Measurements from ENCODE around the gene JPT2. TPM values are rescaled to one million over a fixed set of nuclear protein-coding genes. Genes with fewer than 3 reads are reported as not detected.

JPT2 gene
- total RNA-seq, 1 experiment from 2014 or later, result 113 TPM

- H3K9ac ChIP-seq (ENCODE audit: low read length), result no peak overlapping the region
- peaks cover 11 to 25% of the 10 kb centered on the region in 2 experiments; a peak in 3 of 4 replicates for H3K36me3 ChIP-seq (ENCODE audit: control insufficient read depth in 1 of 2, insufficient read depth in 2 of 2, low read length in 2 of 2)
- no peak overlapping the region for H3K4me2 ChIP-seq (ENCODE audit: low read length)
- no peaks in the 10 kb centered on the region; the same call in 1 of the 2 replicates for H4K20me1 ChIP-seq (ENCODE audit: insufficient read depth)
- no peak overlapping the region for H3K4me3 ChIP-seq (replicated peaks in 1 of 2; ENCODE audit: low read depth in 1 of 2, low read length in 2 of 2)
- no peak overlapping the region for H3K27ac ChIP-seq (ENCODE audit: low read depth, low read length)
- intact Hi-C loops (cut with micrococcal nuclease), result no loop called here
- no peak for DNase-seq (ENCODE audit: low read depth, low spot score)
- ChIA-PET RAD21 (ENCODE audit: low non-redundant PET in 1 of 2, low total read pairs in 2 of 2, uncharacterized antibody in 2 of 2, unreplicated experiment in 2 of 2) (no interaction called here), POLR2A (interaction anchor here (0.5 kb wide), 1 partner anchor 56 kb away, joined by 3 read pairs; the partner anchor contains the start of gene MAPK8IP3), CTCF (no interaction called here)
- peaks cover 7 to 12% of the 10 kb centered on the region in 2 experiments for H3K4me1 ChIP-seq (ENCODE audit: control insufficient read depth in 1 of 2, insufficient read depth in 2 of 2, low read length in 2 of 2)
- no peaks in the 10 kb centered on the region for H3K27me3 ChIP-seq (ENCODE audit: insufficient read depth, low read length)
- H3K9me3 ChIP-seq (ENCODE audit: control insufficient read depth in 1 of 2, insufficient read depth in 1 of 2, low read depth in 1 of 2, low read length in 2 of 2), result no peaks in the 10 kb centered on the region
- no peak for ATAC-seq
- TF ChIP-seq SRF (IDR thresholded peaks at IDR 0.05; ENCODE audit: low read depth) (no peak), ELF1 (IDR thresholded peaks at IDR 0.05; ENCODE audit: borderline replicate concordance, low read depth) (no peak), EZH2phosphoT487 (IDR thresholded peaks at IDR 0.05; ENCODE audit: borderline replicate concordance) (no peak), ZFX (IDR thresholded peaks at IDR 0.05) (no peak)
- peaks cover 11% of the 10 kb centered on the region; the same call in 1 of the 2 replicates for H3K79me2 ChIP-seq (ENCODE audit: insufficient read depth, low read length)
- H3K9me2 ChIP-seq (ENCODE audit: insufficient read depth), result no peaks in the 10 kb centered on the region
- no TSS peak for BruUV-seq (replicated peaks)
- no peak overlapping the region for H2AFZ ChIP-seq (ENCODE audit: low read depth, low read length, poor library complexity, severe bottlenecking)
Measured at GRCh38 chr16:1650131-1650530, 27.9 kb upstream of the JPT2 start.

DNA sequence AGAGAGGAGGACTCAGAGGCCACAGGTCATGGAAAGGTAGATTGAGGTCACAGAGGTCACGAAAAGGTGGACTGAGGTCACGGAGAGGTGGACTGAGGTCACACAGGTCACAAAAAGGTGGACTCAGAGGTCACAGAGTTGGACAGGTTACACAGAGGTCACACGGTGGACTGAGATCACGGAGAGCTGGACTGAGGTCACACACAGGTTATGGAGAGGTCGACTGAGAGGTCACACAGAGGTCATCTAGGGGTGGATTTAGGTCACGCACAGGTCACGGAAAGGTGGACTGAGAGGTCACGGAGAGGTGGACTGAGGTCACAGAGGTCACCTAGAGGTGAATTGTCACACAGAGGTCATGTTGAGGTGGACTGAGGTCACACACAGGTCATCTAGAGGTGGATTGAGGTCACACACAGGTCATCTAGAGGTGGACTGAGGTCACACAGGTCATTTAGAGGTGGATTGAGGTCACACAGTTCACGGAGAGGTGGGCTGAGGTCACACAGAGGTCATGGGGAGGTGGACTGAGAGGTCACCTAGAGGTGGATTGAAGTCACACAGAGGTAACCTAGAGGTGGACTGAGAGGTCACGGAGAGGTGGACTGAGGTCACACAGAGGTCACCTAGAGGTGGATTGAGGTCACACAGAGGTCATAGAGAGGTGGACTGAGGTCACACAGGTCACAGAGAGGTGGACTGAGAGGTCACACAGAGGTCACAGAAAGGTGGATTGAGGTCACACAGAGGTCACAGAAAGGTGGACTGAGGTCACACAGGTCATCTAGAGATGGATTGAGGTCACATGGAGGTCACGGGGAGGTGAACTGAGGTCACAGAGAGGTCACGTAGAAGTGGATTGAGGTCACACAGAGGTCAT lies 26.7 kb upstream of the JPT2 start:
- CTCF ChIA-PET, result no interaction called here
- DNase-seq (ENCODE audit: low read depth, low spot score) (no peak), ATAC-seq (peak; percentile 51)
- H3K27ac ChIP-seq (ENCODE audit: low read depth, low read length), result no peak overlapping the region
- POLR2A ChIA-PET, result no interaction called here
- no peaks in the 10 kb centered on the region for H3K9me2 ChIP-seq (ENCODE audit: insufficient read depth)
- peaks cover 1 to 2% of the 10 kb centered on the region in 2 experiments; a peak in 3 of 4 replicates for H3K4me1 ChIP-seq (ENCODE audit: control insufficient read depth in 1 of 2, insufficient read depth in 2 of 2, low read length in 2 of 2)
- H3K4me2 ChIP-seq (ENCODE audit: low read length), result no peak overlapping the region
- no peaks in the 10 kb centered on the region for H3K9me3 ChIP-seq (ENCODE audit: control insufficient read depth in 1 of 2, insufficient read depth in 1 of 2, low read depth in 1 of 2, low read length in 2 of 2)
- H2AFZ ChIP-seq (ENCODE audit: low read depth, low read length, poor library complexity, severe bottlenecking), result no peak overlapping the region
- H3K27me3 ChIP-seq (ENCODE audit: insufficient read depth, low read length), result no peaks in the 10 kb centered on the region
- RAD21 ChIA-PET (ENCODE audit: low non-redundant PET in 1 of 2, low total read pairs in 2 of 2, uncharacterized antibody in 2 of 2, unreplicated experiment in 2 of 2), result no interaction called here
- H3K36me3 ChIP-seq (ENCODE audit: control insufficient read depth in 1 of 2, insufficient read depth in 2 of 2, low read length in 2 of 2), result peaks cover 8 to 29% of the 10 kb centered on the region in 2 experiments; a peak in 3 of 4 replicates
- intact Hi-C loops (cut with micrococcal nuclease), result no loop called here
- no peaks in the 10 kb centered on the region; the same call in 1 of the 2 replicates for H4K20me1 ChIP-seq (ENCODE audit: insufficient read depth)
- BruUV-seq (replicated peaks), result no TSS peak
- peaks cover 11% of the 10 kb centered on the region; the same call in 1 of the 2 replicates for H3K79me2 ChIP-seq (ENCODE audit: insufficient read depth, low read length)
- H3K9ac ChIP-seq (ENCODE audit: low read length), result no peak overlapping the region
- H3K4me3 ChIP-seq (replicated peaks in 1 of 2; ENCODE audit: low read depth in 1 of 2, low read length in 2 of 2), result no peak overlapping the region
- TF ChIP-seq EZH2 (IDR thresholded peaks at IDR 0.05), result no peak
- TF ChIP-seq CBX3 (IDR thresholded peaks at IDR 0.05; ENCODE audit: low read depth), result no peak
- TF ChIP-seq EZH2phosphoT487 (IDR thresholded peaks at IDR 0.05; ENCODE audit: borderline replicate concordance), result no peak
- no peak for TF ChIP-seq EGR1 (IDR thresholded peaks at IDR 0.05; ENCODE audit: low read depth)
- TF ChIP-seq POLR2A (IDR thresholded peaks at IDR 0.05; ENCODE audit: borderline replicate concordance, extremely low read depth, insufficient read depth, insufficient read length), result no peak
- TF ChIP-seq, protein P1, sequence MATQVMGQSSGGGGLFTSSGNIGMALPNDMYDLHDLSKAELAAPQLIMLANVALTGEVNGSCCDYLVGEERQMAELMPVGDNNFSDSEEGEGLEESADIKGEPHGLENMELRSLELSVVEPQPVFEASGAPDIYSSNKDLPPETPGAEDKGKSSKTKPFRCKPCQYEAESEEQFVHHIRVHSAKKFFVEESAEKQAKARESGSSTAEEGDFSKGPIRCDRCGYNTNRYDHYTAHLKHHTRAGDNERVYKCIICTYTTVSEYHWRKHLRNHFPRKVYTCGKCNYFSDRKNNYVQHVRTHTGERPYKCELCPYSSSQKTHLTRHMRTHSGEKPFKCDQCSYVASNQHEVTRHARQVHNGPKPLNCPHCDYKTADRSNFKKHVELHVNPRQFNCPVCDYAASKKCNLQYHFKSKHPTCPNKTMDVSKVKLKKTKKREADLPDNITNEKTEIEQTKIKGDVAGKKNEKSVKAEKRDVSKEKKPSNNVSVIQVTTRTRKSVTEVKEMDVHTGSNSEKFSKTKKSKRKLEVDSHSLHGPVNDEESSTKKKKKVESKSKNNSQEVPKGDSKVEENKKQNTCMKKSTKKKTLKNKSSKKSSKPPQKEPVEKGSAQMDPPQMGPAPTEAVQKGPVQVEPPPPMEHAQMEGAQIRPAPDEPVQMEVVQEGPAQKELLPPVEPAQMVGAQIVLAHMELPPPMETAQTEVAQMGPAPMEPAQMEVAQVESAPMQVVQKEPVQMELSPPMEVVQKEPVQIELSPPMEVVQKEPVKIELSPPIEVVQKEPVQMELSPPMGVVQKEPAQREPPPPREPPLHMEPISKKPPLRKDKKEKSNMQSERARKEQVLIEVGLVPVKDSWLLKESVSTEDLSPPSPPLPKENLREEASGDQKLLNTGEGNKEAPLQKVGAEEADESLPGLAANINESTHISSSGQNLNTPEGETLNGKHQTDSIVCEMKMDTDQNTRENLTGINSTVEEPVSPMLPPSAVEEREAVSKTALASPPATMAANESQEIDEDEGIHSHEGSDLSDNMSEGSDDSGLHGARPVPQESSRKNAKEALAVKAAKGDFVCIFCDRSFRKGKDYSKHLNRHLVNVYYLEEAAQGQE (IDR thresholded peaks at IDR 0.05; ENCODE audit: low read depth), result no peak
- TF ChIP-seq JUND (IDR thresholded peaks at IDR 0.05), result no peak
- TF ChIP-seq YY1 (IDR thresholded peaks at IDR 0.05; ENCODE audit: extremely low read depth, insufficient replicate concordance, low read depth, low read length), result no peak
- no peak for TF ChIP-seq SRF (IDR thresholded peaks at IDR 0.05; ENCODE audit: low read depth)
- no peak for TF ChIP-seq ZFX (IDR thresholded peaks at IDR 0.05)
- TF ChIP-seq, protein P2, sequence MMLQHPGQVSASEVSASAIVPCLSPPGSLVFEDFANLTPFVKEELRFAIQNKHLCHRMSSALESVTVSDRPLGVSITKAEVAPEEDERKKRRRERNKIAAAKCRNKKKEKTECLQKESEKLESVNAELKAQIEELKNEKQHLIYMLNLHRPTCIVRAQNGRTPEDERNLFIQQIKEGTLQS (IDR thresholded peaks at IDR 0.05), result no peak
- no peak for TF ChIP-seq MAX (IDR thresholded peaks at IDR 0.05)
- TF ChIP-seq FOSL1 (IDR thresholded peaks at IDR 0.05; ENCODE audit: low read depth), result no peak
- no peak for TF ChIP-seq SP1 (IDR thresholded peaks at IDR 0.05; ENCODE audit: low read depth)
- TF ChIP-seq CEBPB (IDR thresholded peaks at IDR 0.05; ENCODE audit: low read depth), result no peak
- no peak for TF ChIP-seq POLR2AphosphoS5 (IDR thresholded peaks at IDR 0.05; ENCODE audit: low read depth, low read length)
- TF ChIP-seq ELF1 (IDR thresholded peaks at IDR 0.05; ENCODE audit: borderline replicate concordance, low read depth), result no peak

All from HCT116 (cell line).